Neural progenitor cell (in vitro differentiated cells): Measurements from ENCODE around the gene ST7.

ENCODE experiments used
- EZH2 ChIP-seq: fragments of 200-600 bp; sonication (generic); IDR thresholded peaks from 2 replicates; pipeline ENCODE4 v1.6.1; 2017; ENCODE audit warnings: antibody characterized with exemption, mild to moderate bottlenecking, moderate library complexity
- TF ChIP-seq, protein P1 (sequence below): fragments of 200-600 bp; sonication (generic); IDR thresholded peaks from 2 replicates; pipeline ENCODE4 v1.5.1; 2017; ENCODE audit warnings: antibody characterized with exemption, mild to moderate bottlenecking

DNA sequence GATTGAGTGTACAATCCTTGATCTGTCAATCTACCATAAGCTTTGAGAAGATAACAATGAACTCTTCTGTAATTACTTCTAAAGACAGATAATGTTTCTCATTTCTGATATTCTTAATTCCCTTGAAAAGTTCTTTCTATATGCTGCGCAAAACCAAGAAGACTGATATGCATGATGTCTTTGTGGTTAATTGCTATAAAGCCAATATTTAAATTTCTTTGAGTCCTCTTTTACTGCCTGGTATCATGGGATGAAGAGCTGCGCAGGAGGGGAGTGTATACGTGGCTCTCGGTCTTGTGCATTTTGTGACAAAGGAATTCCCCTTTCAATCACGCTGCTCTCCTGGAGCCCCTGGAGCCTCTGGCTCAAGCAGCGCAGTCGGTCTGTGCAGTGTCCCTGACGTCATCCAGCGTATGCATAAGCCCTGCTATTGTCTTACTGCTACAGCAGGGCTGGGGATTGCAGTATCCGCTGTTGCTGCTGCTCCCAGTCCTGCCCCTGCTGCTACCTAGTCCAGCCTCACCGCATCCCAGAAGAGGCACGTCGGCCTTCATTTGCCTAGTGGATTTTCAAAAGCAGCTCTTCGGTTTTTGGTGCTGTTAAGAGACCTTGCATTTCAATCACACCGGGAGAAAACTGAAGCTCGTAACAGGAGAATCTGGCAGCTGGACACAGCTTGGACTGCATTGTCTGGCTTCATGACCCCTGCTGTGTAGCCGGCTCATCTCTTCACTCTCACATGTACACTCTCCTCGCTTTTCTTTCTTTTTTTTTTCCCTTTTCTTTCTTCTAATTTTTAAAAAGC is 66.7 kb downstream of the ST7 start:
- TF ChIP-seq, protein P1, sequence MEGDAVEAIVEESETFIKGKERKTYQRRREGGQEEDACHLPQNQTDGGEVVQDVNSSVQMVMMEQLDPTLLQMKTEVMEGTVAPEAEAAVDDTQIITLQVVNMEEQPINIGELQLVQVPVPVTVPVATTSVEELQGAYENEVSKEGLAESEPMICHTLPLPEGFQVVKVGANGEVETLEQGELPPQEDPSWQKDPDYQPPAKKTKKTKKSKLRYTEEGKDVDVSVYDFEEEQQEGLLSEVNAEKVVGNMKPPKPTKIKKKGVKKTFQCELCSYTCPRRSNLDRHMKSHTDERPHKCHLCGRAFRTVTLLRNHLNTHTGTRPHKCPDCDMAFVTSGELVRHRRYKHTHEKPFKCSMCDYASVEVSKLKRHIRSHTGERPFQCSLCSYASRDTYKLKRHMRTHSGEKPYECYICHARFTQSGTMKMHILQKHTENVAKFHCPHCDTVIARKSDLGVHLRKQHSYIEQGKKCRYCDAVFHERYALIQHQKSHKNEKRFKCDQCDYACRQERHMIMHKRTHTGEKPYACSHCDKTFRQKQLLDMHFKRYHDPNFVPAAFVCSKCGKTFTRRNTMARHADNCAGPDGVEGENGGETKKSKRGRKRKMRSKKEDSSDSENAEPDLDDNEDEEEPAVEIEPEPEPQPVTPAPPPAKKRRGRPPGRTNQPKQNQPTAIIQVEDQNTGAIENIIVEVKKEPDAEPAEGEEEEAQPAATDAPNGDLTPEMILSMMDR = no peak
- no peak for TF ChIP-seq EZH2
